Parathyroid adenoma (tissue), 2 donors: ENCODE measurements around the gene POLR3A.

Source experiments
- H2AFZ ChIP-seq: fragments of 300-600 bp; sonication (generic); one replicate; pipeline ENCODE4 v1.7.0; 2017; ENCODE audit warnings: antibody characterized with exemption, mild to moderate bottlenecking
- H3K27ac ChIP-seq: fragments of 300-600 bp; sonication (generic); one replicate; pipeline ENCODE4 v1.7.0; 2017
- H3K27me3 ChIP-seq: fragments of 300-600 bp; sonication (generic); one replicate; pipeline ENCODE4 v1.7.0; 2017; ENCODE audit warnings: low read length; ENCODE audit not compliant: control insufficient read depth, insufficient read depth
- H3K36me3 ChIP-seq: fragments of 300-600 bp; sonication (generic); one replicate; pipeline ENCODE4 v1.7.0; 2017; ENCODE audit warnings: low read length; ENCODE audit not compliant: control insufficient read depth, insufficient read depth
- H3K4me1 ChIP-seq: fragments of 300-600 bp; sonication (generic); one replicate; pipeline ENCODE4 v1.7.0; 2017; ENCODE audit warnings: control low read depth
- H3K4me2 ChIP-seq: fragments of 300-600 bp; sonication (generic); one replicate; pipeline ENCODE4 v1.7.0; 2017; ENCODE audit warnings: low read length
- H3K4me3 ChIP-seq: fragments of 300-600 bp; sonication (generic); one replicate; pipeline ENCODE4 v1.7.0; 2017; ENCODE audit warnings: low read depth, low read length
- H3K79me2 ChIP-seq: fragments of 300-600 bp; sonication (generic); one replicate; pipeline ENCODE4 v1.7.0; 2017; ENCODE audit warnings: control low read depth
- H3K9ac ChIP-seq: fragments of 300-600 bp; sonication (generic); one replicate; pipeline ENCODE4 v1.7.0; 2017; ENCODE audit warnings: mild to moderate bottlenecking
- H3K9me3 ChIP-seq: fragments of 300-600 bp; sonication (generic); one replicate; pipeline ENCODE4 v1.7.0; 2017; ENCODE audit warnings: low read length; ENCODE audit not compliant: control insufficient read depth
- TF ChIP-seq, protein P1 (sequence below): fragments of 300-600 bp; sonication (generic); IDR thresholded peaks from one replicate; pipeline ENCODE4 v1.7.0; 2017; ENCODE audit warnings: antibody characterized with exemption, mild to moderate bottlenecking
- donor health status: primary hyperparathyroidism.

Gene POLR3A

DNA sequence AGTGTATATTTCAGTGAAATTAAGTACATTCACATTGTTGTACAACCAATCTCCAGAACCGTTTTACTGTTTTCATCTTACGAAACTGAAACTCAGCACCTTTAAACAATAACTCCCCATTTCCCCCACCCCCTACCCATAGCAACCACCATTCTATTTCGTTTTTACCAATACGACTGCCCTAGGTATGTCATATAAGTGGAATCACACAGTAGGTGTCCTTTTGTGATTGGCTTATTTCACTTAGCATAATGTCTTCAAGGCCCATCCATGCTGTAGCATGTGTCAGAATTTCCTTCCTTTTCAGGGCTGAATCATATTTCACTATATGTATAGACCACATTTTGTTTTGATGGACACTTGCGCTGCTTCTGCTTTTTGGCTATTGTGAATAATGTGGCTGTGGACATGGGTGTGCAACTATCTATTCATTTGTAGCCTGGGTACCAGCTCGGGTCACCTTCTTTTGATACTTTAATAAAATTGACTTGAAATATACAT lies 68.4 kb downstream of the POLR3A start:
- Histone ChIP-seq H3K9me3 (no peaks in the 10 kb centered on the region), H3K4me2 (no peak overlapping the region), H3K27ac (no peak overlapping the region), H2AFZ (no peak overlapping the region), H3K36me3 (no peaks in the 10 kb centered on the region), H3K9ac (no peak overlapping the region), H3K4me1 (no peaks in the 10 kb centered on the region), H3K4me3 (no peak overlapping the region), H3K79me2 (no peaks in the 10 kb centered on the region), H3K27me3 (no peaks in the 10 kb centered on the region)
- TF ChIP-seq, protein P1, sequence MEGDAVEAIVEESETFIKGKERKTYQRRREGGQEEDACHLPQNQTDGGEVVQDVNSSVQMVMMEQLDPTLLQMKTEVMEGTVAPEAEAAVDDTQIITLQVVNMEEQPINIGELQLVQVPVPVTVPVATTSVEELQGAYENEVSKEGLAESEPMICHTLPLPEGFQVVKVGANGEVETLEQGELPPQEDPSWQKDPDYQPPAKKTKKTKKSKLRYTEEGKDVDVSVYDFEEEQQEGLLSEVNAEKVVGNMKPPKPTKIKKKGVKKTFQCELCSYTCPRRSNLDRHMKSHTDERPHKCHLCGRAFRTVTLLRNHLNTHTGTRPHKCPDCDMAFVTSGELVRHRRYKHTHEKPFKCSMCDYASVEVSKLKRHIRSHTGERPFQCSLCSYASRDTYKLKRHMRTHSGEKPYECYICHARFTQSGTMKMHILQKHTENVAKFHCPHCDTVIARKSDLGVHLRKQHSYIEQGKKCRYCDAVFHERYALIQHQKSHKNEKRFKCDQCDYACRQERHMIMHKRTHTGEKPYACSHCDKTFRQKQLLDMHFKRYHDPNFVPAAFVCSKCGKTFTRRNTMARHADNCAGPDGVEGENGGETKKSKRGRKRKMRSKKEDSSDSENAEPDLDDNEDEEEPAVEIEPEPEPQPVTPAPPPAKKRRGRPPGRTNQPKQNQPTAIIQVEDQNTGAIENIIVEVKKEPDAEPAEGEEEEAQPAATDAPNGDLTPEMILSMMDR, result no peak

DNA sequence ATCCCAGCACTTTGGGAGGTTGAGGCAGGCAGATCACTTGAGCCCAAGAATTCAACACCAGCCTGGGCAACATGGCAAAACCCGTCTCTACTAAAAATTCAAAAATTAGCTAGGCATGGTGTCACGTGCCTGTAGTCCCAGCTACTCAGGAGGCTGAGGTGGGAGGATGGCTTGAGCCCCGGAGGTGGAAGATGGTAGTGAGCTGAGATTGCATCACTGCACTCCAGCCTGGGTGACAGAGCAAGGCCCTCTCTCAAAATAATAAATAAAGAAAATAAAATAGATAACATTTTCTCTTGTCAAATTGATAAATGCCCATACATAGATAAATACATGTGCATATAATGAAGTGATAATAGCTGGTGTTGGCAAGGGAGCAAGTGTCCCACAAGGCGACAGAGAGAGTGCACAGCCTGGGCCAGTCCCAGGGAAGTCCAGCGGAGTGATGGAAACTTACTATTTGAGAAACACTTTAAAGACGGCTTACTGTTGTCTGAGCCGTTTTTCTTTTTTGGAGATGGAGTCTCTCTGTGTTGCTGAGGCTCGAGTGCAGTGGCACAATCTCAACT lies 69.3 kb downstream of the POLR3A start:
- H3K9ac ChIP-seq, result no peak overlapping the region
- no peak overlapping the region for H3K27ac ChIP-seq
- H3K9me3 ChIP-seq, result no peaks in the 10 kb centered on the region
- no peaks in the 10 kb centered on the region for H3K27me3 ChIP-seq
- H3K4me3 ChIP-seq, result no peak overlapping the region
- H3K79me2 ChIP-seq, result no peaks in the 10 kb centered on the region
- no peaks in the 10 kb centered on the region for H3K36me3 ChIP-seq
- H3K4me1 ChIP-seq, result no peaks in the 10 kb centered on the region
- H3K4me2 ChIP-seq, result no peak overlapping the region
- TF ChIP-seq, protein P1, result no peak
- H2AFZ ChIP-seq, result no peak overlapping the region

DNA sequence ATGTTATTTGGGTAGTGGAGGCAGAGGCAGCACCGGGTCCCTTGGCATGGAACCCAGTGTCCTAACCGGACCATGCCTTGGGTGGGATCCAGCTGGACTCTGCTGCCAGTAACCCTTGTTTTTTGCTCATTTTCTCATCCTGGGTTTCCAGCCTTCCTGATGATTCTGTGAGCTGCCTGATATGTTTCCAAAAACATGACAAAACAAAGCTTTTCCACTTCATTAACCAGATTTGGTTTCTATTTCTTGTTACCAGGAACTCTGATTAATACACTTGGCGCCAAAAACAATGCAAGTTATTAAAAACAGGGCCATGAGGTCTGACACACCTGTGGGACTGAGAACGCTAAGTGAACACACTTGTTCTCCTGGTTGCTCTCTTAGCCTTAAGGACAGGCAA lies 69.9 kb downstream of the POLR3A start:
- no peak overlapping the region for H2AFZ ChIP-seq
- no peaks in the 10 kb centered on the region for H3K4me1 ChIP-seq
- no peaks in the 10 kb centered on the region for H3K36me3 ChIP-seq
- no peaks in the 10 kb centered on the region for H3K9me3 ChIP-seq
- no peaks in the 10 kb centered on the region for H3K79me2 ChIP-seq
- no peak overlapping the region for H3K4me2 ChIP-seq
- no peak overlapping the region for H3K9ac ChIP-seq
- H3K4me3 ChIP-seq, result no peak overlapping the region
- no peak overlapping the region for H3K27ac ChIP-seq
- TF ChIP-seq, protein P1, result no peak
- no peaks in the 10 kb centered on the region for H3K27me3 ChIP-seq

GRCh38 chr10:77955136-77955535 lies 74.2 kb downstream of the POLR3A start:
- no peak overlapping the region for H3K4me3 ChIP-seq
- H3K27me3 ChIP-seq, result no peaks in the 10 kb centered on the region
- H3K4me1 ChIP-seq, result no peaks in the 10 kb centered on the region
- no peaks in the 10 kb centered on the region for H3K9me3 ChIP-seq
- H3K36me3 ChIP-seq, result no peaks in the 10 kb centered on the region
- H3K79me2 ChIP-seq, result no peaks in the 10 kb centered on the region
- TF ChIP-seq, protein P1, result no peak
- H3K27ac ChIP-seq, result no peak overlapping the region
- no peak overlapping the region for H3K9ac ChIP-seq
- no peak overlapping the region for H2AFZ ChIP-seq
- no peak overlapping the region for H3K4me2 ChIP-seq

- TF ChIP-seq, protein P1, result no peak
- Histone ChIP-seq H3K9me3 (no peaks in the 10 kb centered on the region), H3K27me3 (no peaks in the 10 kb centered on the region), H3K9ac (no peak overlapping the region), H3K79me2 (no peaks in the 10 kb centered on the region), H3K4me3 (no peak overlapping the region), H3K36me3 (no peaks in the 10 kb centered on the region), H3K4me1 (peaks cover 7% of the 10 kb centered on the region), H2AFZ (peak overlapping the region; percentile 82), H3K27ac (peak overlapping the region; percentile 48), H3K4me2 (no peak overlapping the region)
Observed at GRCh38 chr10:77949167-77949566, 80.1 kb downstream of the POLR3A start.
